ENCODE data around the gene GTF2H2C_2.
"Not testable (repeated sequence)": the region's sequence is repeated elsewhere in the genome, so short reads cannot be mapped to it uniquely, and the experiment has no call there.

- TF ChIP-seq CTCF, POLR2A (IDR thresholded peaks at IDR 0.05): not testable (repeated sequence)
Observed at GRCh38 chr5:70459188-70459587, 44.0 kb downstream of the GTF2H2C_2 start.
